ENCODE data around the gene CPAMD8.

GRCh38 chr19:16893686-16893989 is 133.0 kb downstream of the CPAMD8 start:
- TF ChIP-seq, protein P1, sequence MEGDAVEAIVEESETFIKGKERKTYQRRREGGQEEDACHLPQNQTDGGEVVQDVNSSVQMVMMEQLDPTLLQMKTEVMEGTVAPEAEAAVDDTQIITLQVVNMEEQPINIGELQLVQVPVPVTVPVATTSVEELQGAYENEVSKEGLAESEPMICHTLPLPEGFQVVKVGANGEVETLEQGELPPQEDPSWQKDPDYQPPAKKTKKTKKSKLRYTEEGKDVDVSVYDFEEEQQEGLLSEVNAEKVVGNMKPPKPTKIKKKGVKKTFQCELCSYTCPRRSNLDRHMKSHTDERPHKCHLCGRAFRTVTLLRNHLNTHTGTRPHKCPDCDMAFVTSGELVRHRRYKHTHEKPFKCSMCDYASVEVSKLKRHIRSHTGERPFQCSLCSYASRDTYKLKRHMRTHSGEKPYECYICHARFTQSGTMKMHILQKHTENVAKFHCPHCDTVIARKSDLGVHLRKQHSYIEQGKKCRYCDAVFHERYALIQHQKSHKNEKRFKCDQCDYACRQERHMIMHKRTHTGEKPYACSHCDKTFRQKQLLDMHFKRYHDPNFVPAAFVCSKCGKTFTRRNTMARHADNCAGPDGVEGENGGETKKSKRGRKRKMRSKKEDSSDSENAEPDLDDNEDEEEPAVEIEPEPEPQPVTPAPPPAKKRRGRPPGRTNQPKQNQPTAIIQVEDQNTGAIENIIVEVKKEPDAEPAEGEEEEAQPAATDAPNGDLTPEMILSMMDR (IDR thresholded peaks at IDR 0.05) = no peak
- no peak for TF ChIP-seq EZH2 (IDR thresholded peaks at IDR 0.05)
